ENCODE data around the gene LYPD6.
"Not testable (repeated sequence)": the region's sequence is repeated elsewhere in the genome, so short reads cannot be mapped to it uniquely, and the experiment has no call there.

LYPD6 gene, protein sequence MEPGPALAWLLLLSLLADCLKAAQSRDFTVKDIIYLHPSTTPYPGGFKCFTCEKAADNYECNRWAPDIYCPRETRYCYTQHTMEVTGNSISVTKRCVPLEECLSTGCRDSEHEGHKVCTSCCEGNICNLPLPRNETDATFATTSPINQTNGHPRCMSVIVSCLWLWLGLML

DNA sequence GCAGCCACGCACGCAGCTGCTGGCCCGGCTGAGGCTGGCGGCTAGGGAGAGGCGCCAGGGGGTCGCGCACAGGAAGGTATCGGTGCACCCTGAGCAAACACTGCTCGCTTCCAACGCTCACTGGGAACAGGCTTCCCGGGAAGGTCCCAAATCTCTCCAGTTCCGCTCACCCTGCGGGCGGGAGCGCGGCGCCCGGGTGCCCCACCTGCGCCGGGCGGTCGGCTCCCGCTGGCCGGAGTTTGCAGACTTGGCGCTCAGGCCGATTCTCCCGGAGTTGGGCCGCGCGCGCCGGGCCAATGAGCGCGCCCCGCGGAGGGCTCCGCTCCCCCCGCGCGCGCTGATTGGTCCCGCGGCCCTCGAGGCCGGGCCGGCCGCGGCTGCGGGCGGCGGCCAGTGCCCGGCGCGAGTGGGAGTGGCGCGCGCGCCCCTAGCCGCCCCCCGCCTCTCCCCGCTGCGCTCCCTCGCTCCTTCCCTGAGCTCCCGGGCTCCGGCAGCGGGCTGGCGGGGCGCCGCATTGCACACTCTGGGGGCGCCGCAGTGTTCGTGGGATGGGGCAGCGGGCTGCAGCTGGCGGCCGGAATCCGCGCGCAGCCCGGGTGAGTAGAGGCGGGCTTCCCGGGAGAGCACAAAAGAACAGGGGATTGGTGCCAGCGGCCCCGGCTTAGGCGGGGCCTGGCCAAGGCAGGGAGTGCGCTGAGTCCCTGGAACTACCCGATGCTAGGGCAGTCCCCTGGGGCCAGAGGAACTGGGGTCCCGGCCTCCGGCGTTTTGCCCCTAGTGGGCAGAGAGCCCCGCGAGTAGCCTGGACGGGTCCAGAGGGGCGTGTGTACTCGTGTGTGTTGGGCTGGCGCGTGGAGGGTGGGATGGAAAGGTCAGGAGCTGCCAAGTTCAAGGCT, at the start of gene LYPD6:
TSS of gene LYPD6 (plus strand) at position 461 of the 896 bp plus-strand sequence. CDS start 107,122 bp downstream, outside the sequence.
- peak; percentile 87 for DNase-seq (ENCODE audit: low spot score)

DNA sequence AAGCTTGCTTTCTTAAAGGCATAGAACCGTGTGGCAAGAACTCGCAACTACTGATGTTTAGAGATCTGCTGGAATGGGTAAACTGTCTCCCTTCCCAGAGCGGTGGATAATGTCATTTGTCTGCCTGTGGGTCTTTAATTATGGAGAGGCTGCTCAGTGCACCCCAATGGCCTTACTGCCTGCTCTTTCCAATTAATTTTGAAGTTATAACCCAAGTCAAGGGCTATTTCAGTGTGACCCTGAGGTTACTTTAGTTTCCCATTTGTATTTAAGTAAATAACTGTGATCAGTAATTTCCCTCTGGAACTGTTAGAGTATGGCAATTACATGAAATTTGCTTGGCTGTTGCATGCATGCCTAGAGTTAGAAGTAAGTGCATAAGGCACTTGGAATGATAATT, 48.9 kb upstream of the LYPD6 start:
- DNase-seq (ENCODE audit: low spot score), result no peak

DNA sequence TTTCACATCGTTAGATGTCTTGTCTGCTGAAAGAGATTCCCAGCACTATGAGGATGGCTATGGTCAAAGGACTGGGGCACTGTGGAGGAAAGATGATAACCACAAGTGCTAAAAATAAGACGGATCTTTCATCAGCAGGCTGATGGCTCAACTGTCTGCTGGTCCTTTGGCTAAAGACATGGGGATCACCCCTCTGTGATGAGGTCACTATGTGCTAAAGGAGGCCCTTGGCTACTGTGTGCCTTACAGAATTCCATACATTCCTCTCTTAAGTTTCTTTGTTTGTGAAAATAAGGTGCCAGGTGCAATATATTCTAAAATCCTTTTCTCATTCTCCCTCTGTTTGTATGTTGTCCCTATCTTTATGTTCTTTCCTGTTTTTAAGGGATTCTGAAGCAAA, 39.7 kb upstream of the LYPD6 start:
- DNase-seq (ENCODE audit: low spot score), result no peak

DNA sequence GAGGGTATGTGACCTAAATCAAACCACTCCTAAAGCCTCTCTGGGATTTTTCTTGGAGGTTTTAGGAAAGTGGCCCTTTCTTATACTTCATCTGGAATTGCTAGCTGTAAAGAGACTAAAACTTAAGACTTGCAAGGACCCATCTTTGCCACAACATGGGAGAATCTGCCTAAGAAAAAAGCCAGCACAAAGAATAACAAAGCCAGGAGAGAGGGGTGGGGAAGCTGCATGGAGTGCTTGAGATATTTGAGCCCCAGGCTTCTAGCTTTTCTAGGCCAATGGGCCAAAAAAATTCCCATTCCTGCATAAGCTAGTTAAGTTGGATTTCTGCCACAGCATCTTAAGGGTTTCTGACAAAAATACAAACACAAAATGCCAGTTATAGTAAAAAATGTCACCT, 38.5 kb upstream of the LYPD6 start:
- DNase-seq (ENCODE audit: low spot score), result no peak

DNA sequence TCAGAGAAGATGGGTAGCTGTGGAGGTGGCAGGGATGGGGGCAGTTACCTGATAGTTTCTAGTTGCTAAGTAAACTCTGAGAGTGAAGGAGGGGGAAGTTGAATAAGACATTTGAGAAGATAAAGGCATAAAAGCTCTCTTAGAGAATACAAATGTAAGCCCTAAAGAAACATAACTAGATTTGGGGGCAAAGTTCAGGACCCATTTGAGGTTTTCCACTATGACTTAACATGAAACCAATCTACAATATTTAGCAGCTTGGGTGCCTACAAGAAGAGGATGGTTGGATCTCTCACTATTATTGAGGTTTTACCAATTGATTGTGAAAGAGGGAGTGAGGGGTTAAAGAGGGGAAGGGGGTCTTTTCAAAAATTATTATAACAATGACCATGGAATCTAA, 34.4 kb upstream of the LYPD6 start:
- no peak for DNase-seq (ENCODE audit: low spot score)

DNA sequence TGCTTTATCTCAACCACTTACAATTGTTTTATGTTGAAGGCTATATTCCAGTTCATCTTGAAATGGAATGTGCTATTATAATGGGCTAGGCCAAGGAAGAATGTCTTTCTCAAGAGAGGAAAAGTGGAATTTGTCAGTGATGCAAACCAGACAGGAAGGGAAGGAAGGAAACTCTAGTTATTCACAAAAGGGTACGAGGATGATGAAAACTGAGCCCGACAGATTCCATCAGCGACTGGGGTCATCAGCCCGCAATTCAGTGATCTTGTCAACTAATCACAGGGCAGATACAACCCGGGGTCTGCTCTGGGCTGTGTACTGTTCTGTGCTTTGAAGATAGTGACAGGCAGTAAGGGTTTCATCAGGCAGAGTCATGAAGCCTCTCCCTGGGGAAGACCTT, 23.4 kb upstream of the LYPD6 start:
- DNase-seq (ENCODE audit: low spot score), result no peak

DNA sequence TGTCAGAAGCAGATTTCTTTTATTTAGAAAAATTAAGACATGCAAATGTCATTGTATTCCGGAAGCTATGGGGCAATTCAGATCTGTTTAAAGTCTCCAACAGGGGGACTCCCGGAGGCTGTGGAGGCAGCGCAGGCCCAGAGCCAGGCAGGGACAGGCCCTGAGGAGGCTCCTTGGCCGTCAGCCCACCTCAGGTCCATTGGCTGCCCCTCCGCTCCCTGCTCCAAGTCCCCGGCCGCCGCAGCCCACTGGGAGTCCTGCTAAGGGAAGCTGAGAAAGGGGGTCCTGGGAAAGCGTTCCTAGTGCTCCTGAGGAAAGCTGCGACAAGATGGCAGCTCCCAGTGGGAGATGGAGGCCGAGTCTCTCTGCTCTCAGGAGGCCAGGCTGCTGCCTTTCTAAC, 20.0 kb upstream of the LYPD6 start:
- no peak for DNase-seq (ENCODE audit: low spot score)

DNA sequence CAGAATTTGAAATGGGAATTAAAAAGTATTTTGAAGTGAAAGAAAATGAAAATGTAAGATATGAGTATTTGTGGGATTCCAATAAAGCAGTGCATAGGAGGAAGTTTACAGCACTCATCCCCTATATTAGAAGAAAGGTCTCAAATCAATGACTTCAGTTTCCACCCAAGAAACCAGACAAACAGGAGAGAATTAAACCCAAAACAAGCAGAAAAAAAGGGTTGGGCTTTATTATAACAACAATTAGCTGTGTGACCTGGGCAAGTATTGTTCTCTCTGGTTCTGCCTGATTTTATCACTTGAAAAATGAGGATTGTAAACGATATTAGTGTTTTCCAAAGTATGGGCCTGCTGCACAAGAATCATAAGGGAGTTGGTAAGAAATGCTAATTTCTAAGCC, 18.3 kb upstream of the LYPD6 start:
- DNase-seq (ENCODE audit: low spot score), result no peak

DNA sequence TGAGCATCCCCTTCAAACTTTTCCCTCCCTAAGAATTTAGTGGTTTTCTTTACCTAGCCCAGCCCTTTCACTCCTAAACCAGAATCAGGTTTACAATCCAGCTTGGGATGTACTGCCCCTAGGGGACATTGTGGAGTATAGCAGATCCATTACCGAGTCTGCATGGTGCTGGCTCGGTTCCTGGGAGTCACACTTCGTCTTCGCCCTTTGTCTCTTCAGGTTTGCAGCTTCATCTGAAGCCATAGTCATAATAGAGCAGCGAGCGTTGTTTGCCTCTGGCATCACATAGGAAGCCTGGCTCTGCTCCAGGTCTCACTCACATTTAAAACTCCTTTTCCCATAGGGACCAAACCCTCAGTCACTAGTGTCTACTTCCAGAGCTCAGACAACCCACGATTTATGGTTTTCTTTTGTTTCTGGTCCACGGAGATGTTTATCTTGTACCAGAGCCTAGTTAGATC, 16.8 kb upstream of the LYPD6 start:
- DNase-seq (ENCODE audit: low spot score), result no peak

DNA sequence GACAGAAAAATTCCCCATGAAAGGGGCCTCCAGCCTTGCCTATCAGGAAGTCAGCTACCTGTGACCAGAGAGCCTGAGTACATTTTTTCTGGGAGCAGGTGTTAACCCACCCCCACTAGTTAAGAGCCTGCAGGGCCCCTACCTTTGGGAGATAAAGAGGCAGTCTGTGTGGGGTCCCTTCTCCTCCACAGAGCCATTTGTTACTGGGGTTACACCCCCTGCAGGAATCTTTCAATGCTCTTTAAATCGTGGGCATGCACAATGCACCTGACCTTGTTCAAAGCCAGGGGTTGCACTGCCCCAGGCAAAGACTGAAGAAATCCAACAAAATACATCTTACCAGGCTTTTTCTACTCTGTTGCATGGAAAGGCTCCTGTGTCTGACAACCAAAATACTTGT, 15.7 kb upstream of the LYPD6 start:
- DNase-seq (ENCODE audit: low spot score), result no peak

DNA sequence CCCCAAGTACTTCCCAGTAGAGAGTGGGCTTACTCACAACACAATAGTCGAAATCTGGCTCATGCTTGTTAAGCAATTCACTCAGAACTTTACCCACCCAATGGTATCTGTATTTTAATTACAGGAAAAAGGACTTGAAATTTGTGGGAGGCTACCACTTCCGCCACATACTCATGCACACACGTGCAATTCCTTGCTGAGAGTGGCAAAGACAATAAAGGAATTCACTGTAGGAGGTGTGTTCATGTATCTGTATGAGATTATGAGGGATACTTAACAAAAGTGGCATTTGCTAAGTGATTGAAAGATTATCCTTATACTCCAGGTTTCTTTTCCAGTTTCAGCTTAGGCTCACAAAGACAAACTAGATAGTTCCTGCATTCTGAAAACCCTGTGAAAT, 14.9 kb upstream of the LYPD6 start:
- no peak for DNase-seq (ENCODE audit: low spot score)

DNA sequence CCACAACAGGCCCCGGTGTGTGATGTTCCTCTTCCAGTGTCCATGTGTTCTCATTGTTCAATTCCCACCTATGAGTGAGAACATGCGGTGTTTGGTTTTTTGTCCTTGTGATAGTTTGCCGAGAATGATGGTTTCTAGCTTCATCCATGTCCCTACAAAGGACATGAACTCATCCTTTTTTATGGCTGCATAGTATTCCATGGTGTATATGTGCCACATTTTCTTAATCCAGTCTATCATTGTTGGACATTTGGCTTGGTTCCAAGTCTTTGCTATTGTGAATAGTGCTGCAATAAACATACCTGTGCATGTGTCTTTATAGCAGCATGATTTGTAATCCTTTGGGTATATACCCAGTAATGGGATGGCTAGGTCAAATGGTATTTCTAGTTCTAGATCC, 11.8 kb upstream of the LYPD6 start:
- not testable (repeated sequence) for DNase-seq (ENCODE audit: low spot score)

DNA sequence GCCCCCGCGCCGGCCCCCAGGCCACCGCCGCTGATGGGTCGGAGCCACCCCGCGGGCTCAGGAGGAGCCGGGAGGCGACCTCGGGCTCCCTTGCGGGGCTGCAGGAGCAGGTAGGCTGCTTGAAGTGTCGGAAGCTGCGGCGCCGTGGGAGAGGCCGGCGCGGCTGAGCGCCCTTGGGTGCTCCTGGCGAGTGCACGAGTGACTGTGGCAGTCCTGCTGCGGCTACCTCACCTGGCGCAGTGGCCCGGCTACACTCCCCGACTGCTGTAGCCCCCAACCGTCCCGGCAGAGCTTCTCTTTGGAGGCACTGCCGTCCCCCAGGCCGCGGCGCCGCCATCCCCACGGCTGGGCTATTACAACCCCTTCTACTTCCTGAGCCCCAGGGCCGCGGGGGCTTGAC, 10.0 kb upstream of the LYPD6 start:
- no peak for DNase-seq (ENCODE audit: low spot score)

DNA sequence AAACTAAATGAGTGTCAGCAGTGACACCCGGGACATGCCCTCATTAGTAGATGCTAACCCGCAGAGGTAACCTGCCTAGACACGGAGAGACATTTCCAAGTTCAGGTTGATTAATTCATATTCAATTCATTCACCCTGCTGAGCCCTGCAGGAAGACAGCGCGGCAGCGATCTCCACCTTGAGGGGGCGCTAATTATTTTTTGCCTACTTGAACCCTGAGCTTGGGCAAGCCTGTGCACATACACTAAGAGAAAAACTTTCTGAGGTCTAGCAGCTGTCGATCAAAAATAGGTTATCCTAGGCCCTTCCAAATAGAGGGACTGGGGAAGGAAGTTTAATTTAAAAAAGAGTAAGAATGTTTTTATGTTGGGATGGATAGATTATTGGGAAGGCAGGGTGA, 1.3 kb upstream of the LYPD6 start:
- DNase-seq (ENCODE audit: low spot score), result no peak

DNA sequence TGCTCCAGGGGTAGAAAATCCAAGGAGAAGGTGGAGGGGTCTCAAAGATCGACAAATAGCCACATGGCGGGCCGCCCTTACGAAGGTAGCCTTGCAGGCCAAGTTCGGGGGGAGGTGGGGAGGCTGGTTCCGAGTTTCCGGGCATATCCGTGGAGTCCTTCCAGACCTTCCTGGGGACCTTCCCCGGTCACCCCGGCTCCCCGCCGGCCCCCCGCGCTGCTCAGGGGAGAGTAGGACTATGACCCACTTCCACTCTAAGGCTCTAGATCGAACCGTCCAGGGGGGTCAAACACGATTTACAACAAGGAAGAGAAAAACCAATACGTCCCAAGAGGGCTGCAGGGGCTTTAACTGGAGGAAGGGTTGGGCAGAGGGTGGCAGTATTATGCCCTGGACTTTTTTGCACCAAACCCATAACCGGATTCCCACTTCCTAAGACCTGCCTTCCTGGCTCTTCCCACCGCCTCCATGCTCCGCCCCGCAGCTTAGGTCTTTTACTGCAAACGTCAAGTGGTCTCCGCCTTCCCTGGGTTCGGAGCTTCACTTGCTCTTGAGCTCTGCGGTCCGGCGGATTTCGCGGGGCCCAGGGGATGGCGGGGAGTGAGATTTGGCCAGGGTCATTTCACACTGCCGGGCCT, 779 bp upstream of the LYPD6 start:
- DNase-seq (ENCODE audit: low spot score), result peak; percentile 71

DNA sequence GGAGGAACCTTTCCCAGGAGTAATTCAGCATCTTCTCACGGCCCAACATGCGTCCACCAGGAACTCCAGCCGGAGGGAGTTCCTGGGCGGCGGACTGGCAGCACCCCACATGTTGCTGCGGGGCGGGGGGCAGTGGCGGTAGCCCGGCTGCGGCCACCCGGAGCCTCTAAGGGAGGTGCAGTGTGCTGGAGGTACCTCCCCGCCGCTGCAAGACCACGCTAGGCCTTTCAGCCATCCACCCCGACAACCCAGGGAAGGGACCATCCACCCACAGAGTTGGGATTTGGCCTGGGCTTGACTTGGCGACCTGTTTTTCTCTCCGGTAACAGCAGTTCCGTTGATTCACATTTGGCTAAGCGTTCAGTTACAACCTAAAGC, 625 bp downstream of the LYPD6 start:
- DNase-seq (ENCODE audit: low spot score), result no peak

DNA sequence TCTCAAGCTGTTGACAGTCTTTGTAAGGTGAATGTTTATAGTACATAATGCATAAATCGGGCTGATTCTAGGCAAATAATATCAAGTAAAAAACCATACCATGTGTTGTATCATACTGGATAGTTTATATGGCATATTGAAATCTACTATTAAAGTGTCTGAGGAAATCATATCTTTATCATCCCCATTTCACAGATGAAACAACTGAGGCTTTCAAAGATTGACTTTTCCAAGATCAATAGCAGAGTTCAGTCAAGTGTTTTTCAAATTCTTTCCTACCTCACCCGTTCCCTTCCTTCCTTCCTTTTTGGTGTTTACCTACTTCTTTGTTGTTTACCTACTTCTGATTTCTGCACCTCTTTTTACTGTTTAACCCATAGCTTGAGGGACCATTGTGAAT, 2.0 kb downstream of the LYPD6 start:
- DNase-seq (ENCODE audit: low spot score), result no peak

DNA sequence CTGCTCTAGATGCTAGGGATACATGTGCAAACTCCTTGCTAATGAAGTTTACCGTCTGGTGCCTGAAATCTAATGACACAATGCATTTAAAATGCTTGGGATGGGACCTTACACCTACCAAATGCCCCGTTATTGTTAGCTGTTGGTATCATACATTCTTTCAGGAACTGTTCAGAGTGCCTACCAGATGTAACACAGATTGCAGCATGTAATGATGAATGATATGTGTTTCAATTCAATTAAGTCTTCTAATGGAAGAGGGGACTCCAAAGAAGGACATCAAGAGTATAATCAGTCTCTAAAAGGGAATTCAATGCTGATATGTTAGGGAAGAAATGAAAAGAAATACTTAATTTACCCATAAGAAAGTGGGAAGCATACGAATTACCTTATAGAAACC, 3.2 kb downstream of the LYPD6 start:
- DNase-seq (ENCODE audit: low spot score), result no peak

DNA sequence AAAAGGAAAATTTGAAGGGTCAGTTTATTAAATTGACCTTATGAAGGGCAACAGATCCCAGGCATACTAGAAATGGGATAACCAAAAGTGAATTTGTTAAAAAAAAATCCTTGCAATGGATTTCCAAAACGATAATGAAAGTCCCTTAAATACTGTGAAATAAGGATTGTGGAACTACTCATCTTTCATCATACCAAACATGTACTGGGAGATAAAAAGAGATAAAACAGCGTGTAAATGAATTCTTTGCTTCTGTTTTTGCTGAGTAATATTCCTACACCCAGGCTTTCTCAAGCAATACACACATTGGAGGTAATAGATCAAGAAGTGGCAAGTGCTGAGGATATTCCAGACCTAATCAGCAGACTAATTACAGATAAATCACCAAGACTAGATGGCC, 3.8 kb downstream of the LYPD6 start:
- DNase-seq (ENCODE audit: low spot score), result no peak

DNA sequence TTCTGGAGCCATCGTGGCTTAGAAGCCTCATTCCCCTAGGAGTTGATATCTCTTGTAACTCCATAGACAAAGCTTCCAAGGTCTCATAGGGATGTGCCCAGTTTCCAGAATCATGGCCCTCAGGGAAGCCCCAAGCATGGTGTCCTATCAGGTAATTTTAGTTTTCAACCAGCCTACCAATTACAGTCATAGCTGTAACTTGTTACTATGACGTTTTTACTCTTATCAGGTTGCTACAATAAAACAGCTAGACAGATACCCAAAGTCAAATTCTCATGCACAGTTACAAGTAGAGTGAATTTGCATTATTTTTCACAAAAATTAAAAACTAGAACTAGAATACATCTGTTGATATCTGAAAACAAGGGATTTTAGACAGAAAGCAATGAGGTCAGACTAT, 8.9 kb downstream of the LYPD6 start:
- DNase-seq (ENCODE audit: low spot score), result no peak

DNA sequence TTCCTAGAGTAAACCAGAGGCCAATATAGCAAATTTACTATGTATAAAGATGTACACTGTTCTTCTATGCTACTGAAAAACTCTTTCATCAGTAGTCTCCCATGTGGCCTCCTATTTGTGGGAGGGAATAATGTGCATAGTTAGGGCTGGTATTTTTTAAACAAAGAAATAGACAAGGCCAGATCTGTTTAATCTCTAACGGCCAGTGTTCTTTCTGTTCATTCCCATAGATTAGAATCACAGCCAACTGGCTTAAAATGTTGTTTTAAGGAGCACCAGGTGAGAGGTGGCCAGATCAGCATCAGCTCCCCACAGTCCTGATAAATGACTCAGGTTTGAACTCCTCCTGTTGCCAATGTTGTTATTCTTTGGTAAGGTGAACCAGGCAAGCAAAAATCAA, 12.1 kb downstream of the LYPD6 start:
- no peak for DNase-seq (ENCODE audit: low spot score)

DNA sequence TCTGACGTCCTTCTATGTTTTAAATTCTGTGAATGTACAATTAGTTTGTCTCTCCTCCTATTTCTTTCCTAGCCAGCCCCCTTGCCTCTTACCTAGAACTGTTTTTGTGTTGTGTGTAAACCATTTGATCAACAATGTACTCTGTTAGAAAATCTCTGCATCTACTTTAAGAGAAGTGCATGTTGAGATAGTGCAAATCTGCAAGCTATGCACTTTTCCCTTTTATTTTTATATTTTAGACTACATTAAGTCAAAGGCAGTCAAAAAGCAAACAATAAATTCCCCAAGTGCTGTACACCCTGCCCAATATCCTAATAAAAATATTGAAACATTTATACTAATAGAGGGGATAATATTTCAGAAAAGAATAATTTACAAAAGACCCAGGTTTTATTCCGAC, 13.7 kb downstream of the LYPD6 start:
- no peak for DNase-seq (ENCODE audit: low spot score)

DNA sequence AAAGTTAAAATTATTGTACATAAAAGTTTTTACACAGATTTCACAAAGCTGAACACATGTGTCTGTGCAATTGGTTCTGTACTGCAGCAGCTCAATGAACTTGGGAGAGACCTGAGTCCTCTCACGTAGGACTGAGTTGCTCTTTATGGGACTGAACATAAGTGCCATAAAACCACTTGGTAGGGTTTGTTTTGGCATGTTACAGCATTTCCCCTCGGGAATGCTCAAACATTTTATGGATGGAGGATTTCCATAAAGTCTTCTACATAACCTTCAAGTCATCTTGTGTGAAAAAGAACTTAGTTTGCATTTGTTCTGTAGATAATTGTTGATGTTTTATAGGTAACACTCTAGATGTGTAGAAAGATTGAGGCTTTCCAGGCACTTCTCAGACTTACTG, 15.9 kb downstream of the LYPD6 start:
- DNase-seq (ENCODE audit: low spot score), result no peak
